Gastrocnemius medialis (tissue), 4 donors: ENCODE results near the gene TAS2R50.

ENCODE experiments used
- CTCF ChIP-seq, 5 experiments: fragments of 450-650 bp in 3 of 5; fragments of 200-600 bp in 2 of 5; sonication (generic) in 2 of 5; IDR thresholded peaks in 4 of 5; conservative IDR thresholded peaks in 1 of 5; 1 replicate in 4 of 5; 2 replicates in 1 of 5; pipeline ENCODE4 v1.5.1; 2016 to 2019; ENCODE audit warnings: antibody characterized with exemption in 5 of 5, mild to moderate bottlenecking in 3 of 5, moderate library complexity in 3 of 5
- POLR2A ChIP-seq, 2 donors: fragments of 450-650 bp; IDR thresholded peaks; one replicate each; pipeline ENCODE4 v1.6.1; 2017; ENCODE audit warnings: antibody characterized with exemption in 2 of 2, mild to moderate bottlenecking in 2 of 2, moderate library complexity in 2 of 2

GRCh38 chr12:11015775-11016430 is 29.2 kb upstream of the TAS2R50 start:
- TF ChIP-seq CTCF (IDR thresholded peaks at IDR 0.05 in 4 of 5, conservative IDR thresholded peaks at IDR 0.05 in 1 of 5) (no peak), POLR2A (IDR thresholded peaks at IDR 0.05) (no peak)
